ENCODE results near the gene GLIPR2. TPM values are rescaled to one million over a fixed set of nuclear protein-coding genes. Genes with fewer than 3 reads are reported as not detected.
"Not testable (repeated sequence)": the region's sequence is repeated elsewhere in the genome, so short reads cannot be mapped to it uniquely, and the experiment has no call there.

GLIPR2 gene
- total RNA-seq, 2 experiments from 2014 or later = 5.3 to 6.6 TPM

- Mint-ChIP-seq H3K9me3 (no peaks in the 10 kb centered on the region), H3K36me3 (no peaks in the 10 kb centered on the region), H3K27ac (no peak overlapping the region), H3K4me1 (no peaks in the 10 kb centered on the region), H3K4me3 (no peak overlapping the region), H3K27me3 (no peaks in the 10 kb centered on the region)
- no peak for DNase-seq
Measured at GRCh38 chr9:36113999-36114398, 22.5 kb upstream of the GLIPR2 start.

GRCh38 chr9:36116593-36116992 is 19.9 kb upstream of the GLIPR2 start:
- Mint-ChIP-seq H3K27me3 (no peaks in the 10 kb centered on the region), H3K4me1 (no peaks in the 10 kb centered on the region), H3K36me3 (no peaks in the 10 kb centered on the region), H3K9me3 (no peaks in the 10 kb centered on the region), H3K4me3 (no peak overlapping the region), H3K27ac (no peak overlapping the region)
- DNase-seq = no peak

GRCh38 chr9:36118201-36118600 is 18.3 kb upstream of the GLIPR2 start:
- H3K4me1 Mint-ChIP-seq = no peaks in the 10 kb centered on the region

GRCh38 chr9:36118706-36119105 is 17.8 kb upstream of the GLIPR2 start:
- no peaks in the 10 kb centered on the region for H3K27me3 Mint-ChIP-seq
- H3K36me3 Mint-ChIP-seq = no peaks in the 10 kb centered on the region
- no peaks in the 10 kb centered on the region for H3K4me1 Mint-ChIP-seq
- H3K9me3 Mint-ChIP-seq = no peaks in the 10 kb centered on the region
- no peak overlapping the region for H3K27ac Mint-ChIP-seq
- H3K4me3 Mint-ChIP-seq = no peak overlapping the region
- no peak for DNase-seq

More at GRCh38 chr9:36118201-36118600, 18.3 kb upstream of the GLIPR2 start:
- no peaks in the 10 kb centered on the region for H3K36me3 Mint-ChIP-seq
- H3K27me3 Mint-ChIP-seq = no peaks in the 10 kb centered on the region
- no peaks in the 10 kb centered on the region for H3K9me3 Mint-ChIP-seq
- no peak overlapping the region for H3K4me3 Mint-ChIP-seq
- no peak overlapping the region for H3K27ac Mint-ChIP-seq
- DNase-seq = no peak

- Mint-ChIP-seq H3K27me3 (no peaks in the 10 kb centered on the region), H3K4me1 (peaks cover 2% of the 10 kb centered on the region), H3K4me3 (no peak overlapping the region), H3K27ac (no peak overlapping the region), H3K9me3 (no peaks in the 10 kb centered on the region), H3K36me3 (no peaks in the 10 kb centered on the region)
- DNase-seq = no peak
Measured at GRCh38 chr9:36119476-36119875, 17.1 kb upstream of the GLIPR2 start.

- no peak for DNase-seq
- no peaks in the 10 kb centered on the region for H3K27me3 Mint-ChIP-seq
- no peak overlapping the region for H3K27ac Mint-ChIP-seq
- no peaks in the 10 kb centered on the region for H3K36me3 Mint-ChIP-seq
- no peaks in the 10 kb centered on the region for H3K9me3 Mint-ChIP-seq
- peaks cover 11% of the 10 kb centered on the region for H3K4me1 Mint-ChIP-seq
- no peak overlapping the region for H3K4me3 Mint-ChIP-seq
Measured at GRCh38 chr9:36120705-36121104, 15.8 kb upstream of the GLIPR2 start.

GRCh38 chr9:36121971-36122370 is 14.6 kb upstream of the GLIPR2 start:
- H3K36me3 Mint-ChIP-seq = no peaks in the 10 kb centered on the region
- H3K9me3 Mint-ChIP-seq = no peaks in the 10 kb centered on the region
- no peaks in the 10 kb centered on the region for H3K27me3 Mint-ChIP-seq
- no peak for DNase-seq
- H3K27ac Mint-ChIP-seq = no peak overlapping the region
- no peak overlapping the region for H3K4me3 Mint-ChIP-seq
- peaks cover 13% of the 10 kb centered on the region for H3K4me1 Mint-ChIP-seq

GRCh38 chr9:36123515-36123914 is 13.0 kb upstream of the GLIPR2 start:
- no peaks in the 10 kb centered on the region for H3K27me3 Mint-ChIP-seq
- peaks cover 24% of the 10 kb centered on the region for H3K4me1 Mint-ChIP-seq
- H3K9me3 Mint-ChIP-seq = no peaks in the 10 kb centered on the region
- no peak overlapping the region for H3K4me3 Mint-ChIP-seq
- H3K36me3 Mint-ChIP-seq = no peaks in the 10 kb centered on the region
- no peak overlapping the region for H3K27ac Mint-ChIP-seq
- DNase-seq = no peak

- Mint-ChIP-seq H3K4me1 (peaks cover 24% of the 10 kb centered on the region), H3K36me3 (no peaks in the 10 kb centered on the region), H3K27me3 (no peaks in the 10 kb centered on the region), H3K4me3 (no peak overlapping the region), H3K9me3 (no peaks in the 10 kb centered on the region), H3K27ac (no peak overlapping the region)
- DNase-seq = no peak
Measured at GRCh38 chr9:36125062-36125855, 11.3 kb upstream of the GLIPR2 start.

GRCh38 chr9:36126016-36126730 is 10.4 kb upstream of the GLIPR2 start:
- Mint-ChIP-seq H3K36me3 (no peaks in the 10 kb centered on the region), H3K4me1 (peaks cover 24% of the 10 kb centered on the region), H3K27me3 (no peaks in the 10 kb centered on the region), H3K4me3 (no peak overlapping the region), H3K27ac (no peak overlapping the region), H3K9me3 (no peaks in the 10 kb centered on the region)
- DNase-seq = no peak

GRCh38 chr9:36127652-36128244 is 8.8 kb upstream of the GLIPR2 start:
- no peaks in the 10 kb centered on the region for H3K27me3 Mint-ChIP-seq
- peaks cover 24% of the 10 kb centered on the region for H3K4me1 Mint-ChIP-seq
- H3K27ac Mint-ChIP-seq = no peak overlapping the region
- no peaks in the 10 kb centered on the region for H3K9me3 Mint-ChIP-seq
- no peak overlapping the region for H3K4me3 Mint-ChIP-seq
- H3K36me3 Mint-ChIP-seq = no peaks in the 10 kb centered on the region
- DNase-seq = no peak

GRCh38 chr9:36128349-36128748 is 8.2 kb upstream of the GLIPR2 start:
- Mint-ChIP-seq H3K4me1 (peaks cover 24% of the 10 kb centered on the region), H3K36me3 (no peaks in the 10 kb centered on the region), H3K27ac (no peak overlapping the region)

GRCh38 chr9:36129139-36129538 is 7.4 kb upstream of the GLIPR2 start:
- no peaks in the 10 kb centered on the region for H3K27me3 Mint-ChIP-seq
- no peak overlapping the region for H3K27ac Mint-ChIP-seq
- DNase-seq = no peak
- peaks cover 24% of the 10 kb centered on the region for H3K4me1 Mint-ChIP-seq
- no peaks in the 10 kb centered on the region for H3K9me3 Mint-ChIP-seq
- no peak overlapping the region for H3K4me3 Mint-ChIP-seq
- no peaks in the 10 kb centered on the region for H3K36me3 Mint-ChIP-seq

More at GRCh38 chr9:36128349-36128748, 8.2 kb upstream of the GLIPR2 start:
- Mint-ChIP-seq H3K9me3 (no peaks in the 10 kb centered on the region), H3K27me3 (no peaks in the 10 kb centered on the region), H3K4me3 (no peak overlapping the region)
- no peak for DNase-seq

GRCh38 chr9:36131666-36132065 is 4.9 kb upstream of the GLIPR2 start:
- not testable (repeated sequence) for H3K9me3 Mint-ChIP-seq, H3K36me3 Mint-ChIP-seq, H3K27ac Mint-ChIP-seq, H3K27me3 Mint-ChIP-seq, H3K4me3 Mint-ChIP-seq, DNase-seq
- H3K4me1 Mint-ChIP-seq = peaks cover 17% of the 10 kb centered on the region

GRCh38 chr9:36132086-36132485 is 4.4 kb upstream of the GLIPR2 start:
- DNase-seq = no peak
- H3K4me1 Mint-ChIP-seq = peaks cover 15% of the 10 kb centered on the region
- H3K27ac Mint-ChIP-seq = no peak overlapping the region

More at GRCh38 chr9:36132086-36132485, 4.4 kb upstream of the GLIPR2 start:
- H3K4me3 Mint-ChIP-seq = no peak overlapping the region
- H3K36me3 Mint-ChIP-seq = no peaks in the 10 kb centered on the region
- peaks cover 9% of the 10 kb centered on the region for H3K27me3 Mint-ChIP-seq
- H3K9me3 Mint-ChIP-seq = no peaks in the 10 kb centered on the region

All from activated naive CD8-positive, alpha-beta T cell treated with anti-CD3 and anti-CD28 coated beads for 36 hours (primary cell).